CD14-positive monocyte (primary cell): Measurements from ENCODE around the gene PLD3. TPM values are rescaled to one million over a fixed set of nuclear protein-coding genes. Genes with fewer than 3 reads are reported as not detected.

Experiments
- DNase-seq, 3 donors: peaks; one replicate each; pipeline ENCODE4 v3.0.0-alpha.2; 2011 to 2022
- H2AFZ ChIP-seq: 2 replicates; pipeline ENCODE4 v1.6.0; 2012; ENCODE audit warnings: mild to moderate bottlenecking, low read depth, low read length, inconsistent platforms; ENCODE audit not compliant: insufficient read depth, poor library complexity, severe bottlenecking
- H3K27ac ChIP-seq, 2 donors: 1 replicate in 1 of 2; 2 replicates in 1 of 2; pipeline ENCODE4 v1.5.1; 2012 to 2013; ENCODE audit warnings: low read length in 2 of 2, control low read depth in 1 of 2, inconsistent platforms in 1 of 2, low read depth in 1 of 2, mild to moderate bottlenecking in 1 of 2
- H3K27me3 ChIP-seq, 2 donors: one replicate each; pipeline versions ENCODE4 v1.6.0 to v1.6.1; 2011 to 2013; ENCODE audit warnings: low read length in 2 of 2; ENCODE audit not compliant: control insufficient read depth in 2 of 2, insufficient read depth in 2 of 2
- H3K36me3 ChIP-seq, 2 donors: replicated peaks in 1 of 2; 1 replicate in 1 of 2; 2 replicates in 1 of 2; pipeline versions ENCODE4 v1.5.1 to v1.6.1; 2012 to 2013; ENCODE audit warnings: low read length in 2 of 2, control low read depth in 1 of 2, inconsistent platforms in 1 of 2, mild to moderate bottlenecking in 1 of 2; ENCODE audit not compliant: insufficient read depth in 2 of 2, control insufficient read depth in 1 of 2
- H3K4me1 ChIP-seq, 2 donors: 1 replicate in 1 of 2; 2 replicates in 1 of 2; pipeline versions ENCODE4 v1.5.1 to v1.6.1; 2012 to 2013; ENCODE audit warnings: low read length in 2 of 2, control low read depth in 1 of 2, inconsistent platforms in 1 of 2, mild to moderate bottlenecking in 1 of 2, moderate library complexity in 1 of 2; ENCODE audit not compliant: insufficient read depth in 2 of 2, control insufficient read depth in 1 of 2
- H3K4me2 ChIP-seq: replicated peaks from 2 replicates; pipeline ENCODE3; 2012; ENCODE audit warnings: low read length, moderate library complexity, mild to moderate bottlenecking; ENCODE audit not compliant: poor library complexity, severe bottlenecking; ENCODE audit errors: extremely low read depth
- H3K4me3 ChIP-seq, 3 experiments: fragments of 200-600 bp in 1 of 3; sonication (generic) in 1 of 3; replicated peaks in 1 of 3; 1 replicate in 2 of 3; 2 replicates in 1 of 3; pipeline ENCODE4 v1.5.1; 2011 to 2013; ENCODE audit warnings: low read length in 3 of 3, mild to moderate bottlenecking in 3 of 3, control low read depth in 2 of 3, low read depth in 2 of 3, inconsistent platforms in 1 of 3, moderate library complexity in 1 of 3
- H3K79me2 ChIP-seq: 2 replicates; pipeline ENCODE4 v1.6.0; 2012; ENCODE audit warnings: mild to moderate bottlenecking, control low read depth, inconsistent platforms, low read length, moderate library complexity; ENCODE audit not compliant: insufficient read depth
- H3K9ac ChIP-seq: 2 replicates; pipeline ENCODE4 v1.6.0; 2017; ENCODE audit warnings: low read length, mild to moderate bottlenecking; ENCODE audit not compliant: insufficient read depth, poor library complexity, severe bottlenecking
- H3K9me3 ChIP-seq, 2 donors: replicated peaks in 1 of 2; 1 replicate in 1 of 2; 2 replicates in 1 of 2; pipeline versions ENCODE4 v1.5.1 to v1.6.1; 2012 to 2013; ENCODE audit warnings: low read length in 2 of 2, control low read depth in 1 of 2; ENCODE audit not compliant: control insufficient read depth in 1 of 2, insufficient read depth in 1 of 2
- H4K20me1 ChIP-seq: 2 replicates; pipeline ENCODE4 v1.6.0; 2012; ENCODE audit warnings: mild to moderate bottlenecking, low read length, control low read depth, moderate library complexity; ENCODE audit not compliant: insufficient read depth
- H3K27ac Mint-ChIP-seq, 7 donors: one replicate each; pipeline ENCODE4 v1.8.0; 2020; ENCODE audit warnings: mild to moderate bottlenecking in 7 of 7, mixed read lengths in 7 of 7, moderate library complexity in 6 of 7, inconsistent platforms in 2 of 7
- H3K27me3 Mint-ChIP-seq, 3 donors: one replicate each; pipeline ENCODE4 v1.8.0; 2021 to 2022; ENCODE audit warnings: low read depth in 3 of 3, mild to moderate bottlenecking in 3 of 3, mixed read lengths in 3 of 3, moderate library complexity in 3 of 3, inconsistent platforms in 1 of 3
- H3K36me3 Mint-ChIP-seq, 2 donors: one replicate each; pipeline ENCODE4 v1.8.0; 2020; ENCODE audit warnings: mixed read lengths in 2 of 2, inconsistent platforms in 1 of 2, mild to moderate bottlenecking in 1 of 2
- H3K4me1 Mint-ChIP-seq: one replicate; pipeline ENCODE4 v1.8.0; 2020; ENCODE audit warnings: mild to moderate bottlenecking, mixed read lengths
- H3K4me3 Mint-ChIP-seq, 2 donors: one replicate each; pipeline ENCODE4 v1.8.0; 2020; ENCODE audit warnings: mild to moderate bottlenecking in 2 of 2, mixed read lengths in 2 of 2, moderate library complexity in 1 of 2
- H3K9me3 Mint-ChIP-seq, 7 donors: one replicate each; pipeline ENCODE4 v1.8.0; 2020 to 2022; ENCODE audit warnings: mixed read lengths in 7 of 7, mild to moderate bottlenecking in 6 of 7, moderate library complexity in 6 of 7, inconsistent platforms in 2 of 7
- WGBS: methylation state at CpG from one replicate; pipeline ENCODE4 v1.1.5; 2013; ENCODE audit warnings: missing lambda C conversion rate; ENCODE audit not compliant: insufficient coverage; 5-methylcytosine and 5-hydroxymethylcytosine counted together
- intact Hi-C, 2 donors: fragments of 100-400 bp; cut with micrococcal nuclease; formaldehyde crosslinking; loops; one replicate each; pipeline versions ENCODE4 v1.15.0 to v1.15.1; 2023
- polyA plus RNA-seq, 3 donors: library from polyadenylated mRNA; depleted of rRNA in 1 of 3; unstranded in 2 of 3; stranded (reverse) in 1 of 3; fragments of 300-500 nt in 2 of 3; fragments of >200 nt in 1 of 3; fragmentation: Illumina TruSeq in 2 of 3; gene quantifications; 1 replicate in 2 of 3; 2 replicates in 1 of 3; pipeline ENCODE4 v1.2.3, GENCODE V29; 2012 to 2021
- TF ChIP-seq, protein P1 (sequence below): fragments of 200-600 bp; IDR thresholded peaks from one replicate; pipeline ENCODE4 v1.8.0; 2022; ENCODE audit warnings: antibody characterized with exemption, mild to moderate bottlenecking

PLD3 gene
- polyA plus RNA-seq, 3 donors: 168 to 334 (median 170) TPM

GRCh38 chr19:40323705-40324104, 24.8 kb upstream of the PLD3 start:
- WGBS: 100% methylated on average over 2 of the region's 13 CpGs
- no peak overlapping the region for H3K9ac ChIP-seq
- peaks cover 78 to 94% of the 10 kb centered on the region in 2 donors for H3K36me3 ChIP-seq

GRCh38 chr19:40326201-40326600, 22.3 kb upstream of the PLD3 start:
- no peaks in the 10 kb centered on the region for H3K4me1 ChIP-seq
- intact Hi-C loops: no loop called here

More at GRCh38 chr19:40323705-40324104, 24.8 kb upstream of the PLD3 start:
- Histone ChIP-seq H3K4me1 (no peaks in the 10 kb centered on the region), H3K27me3 (no peaks in the 10 kb centered on the region), H4K20me1 (no peaks in the 10 kb centered on the region), H3K4me3 (no peak overlapping the region), H3K9me3 (no peaks in the 10 kb centered on the region), H3K4me2 (no peak overlapping the region), H2AFZ (no peak overlapping the region), H3K79me2 (no peaks in the 10 kb centered on the region), H3K27ac (no peak overlapping the region)
- no peaks in the 10 kb centered on the region for H3K4me1 Mint-ChIP-seq
- peak overlapping the region in 4 of 7 donors; percentile 21 to 38 (median 30) for H3K27ac Mint-ChIP-seq
- no peaks in the 10 kb centered on the region for H3K9me3 Mint-ChIP-seq
- H3K36me3 Mint-ChIP-seq: peaks cover 81 to 94% of the 10 kb centered on the region in 2 donors
- H3K4me3 Mint-ChIP-seq: no peak overlapping the region
- TF ChIP-seq, protein P1, sequence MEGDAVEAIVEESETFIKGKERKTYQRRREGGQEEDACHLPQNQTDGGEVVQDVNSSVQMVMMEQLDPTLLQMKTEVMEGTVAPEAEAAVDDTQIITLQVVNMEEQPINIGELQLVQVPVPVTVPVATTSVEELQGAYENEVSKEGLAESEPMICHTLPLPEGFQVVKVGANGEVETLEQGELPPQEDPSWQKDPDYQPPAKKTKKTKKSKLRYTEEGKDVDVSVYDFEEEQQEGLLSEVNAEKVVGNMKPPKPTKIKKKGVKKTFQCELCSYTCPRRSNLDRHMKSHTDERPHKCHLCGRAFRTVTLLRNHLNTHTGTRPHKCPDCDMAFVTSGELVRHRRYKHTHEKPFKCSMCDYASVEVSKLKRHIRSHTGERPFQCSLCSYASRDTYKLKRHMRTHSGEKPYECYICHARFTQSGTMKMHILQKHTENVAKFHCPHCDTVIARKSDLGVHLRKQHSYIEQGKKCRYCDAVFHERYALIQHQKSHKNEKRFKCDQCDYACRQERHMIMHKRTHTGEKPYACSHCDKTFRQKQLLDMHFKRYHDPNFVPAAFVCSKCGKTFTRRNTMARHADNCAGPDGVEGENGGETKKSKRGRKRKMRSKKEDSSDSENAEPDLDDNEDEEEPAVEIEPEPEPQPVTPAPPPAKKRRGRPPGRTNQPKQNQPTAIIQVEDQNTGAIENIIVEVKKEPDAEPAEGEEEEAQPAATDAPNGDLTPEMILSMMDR: no peak
- H3K27me3 Mint-ChIP-seq: peaks cover 0 to 5% (median 0%) of the 10 kb centered on the region in 3 donors
- intact Hi-C loops: no loop called here
- no peak for DNase-seq

More at GRCh38 chr19:40326201-40326600, 22.3 kb upstream of the PLD3 start:
- Mint-ChIP-seq H3K27me3 (peaks cover 0 to 3% (median 0%) of the 10 kb centered on the region in 3 donors), H3K4me1 (no peaks in the 10 kb centered on the region), H3K36me3 (peaks cover 81 to 100% of the 10 kb centered on the region in 2 donors), H3K4me3 (no peak overlapping the region), H3K9me3 (no peaks in the 10 kb centered on the region), H3K27ac (peak overlapping the region in 2 of 7 donors; percentile 26 to 46)
- Histone ChIP-seq H3K4me3 (no peak overlapping the region), H3K4me2 (no peak overlapping the region), H4K20me1 (no peaks in the 10 kb centered on the region), H3K27ac (peak overlapping the region in 1 of 2 donors; percentile 26), H3K36me3 (peaks cover 89 to 97% of the 10 kb centered on the region in 2 donors), H3K79me2 (no peaks in the 10 kb centered on the region), H2AFZ (no peak overlapping the region), H3K9ac (no peak overlapping the region), H3K9me3 (no peaks in the 10 kb centered on the region), H3K27me3 (no peaks in the 10 kb centered on the region)
- no peak for DNase-seq
- WGBS: 99% methylated on average over 10 of the region's 14 CpGs
- TF ChIP-seq, protein P1: no peak
